Measurements from ENCODE around the gene SEC14L6.

The SEC14L6 gene

DNA sequence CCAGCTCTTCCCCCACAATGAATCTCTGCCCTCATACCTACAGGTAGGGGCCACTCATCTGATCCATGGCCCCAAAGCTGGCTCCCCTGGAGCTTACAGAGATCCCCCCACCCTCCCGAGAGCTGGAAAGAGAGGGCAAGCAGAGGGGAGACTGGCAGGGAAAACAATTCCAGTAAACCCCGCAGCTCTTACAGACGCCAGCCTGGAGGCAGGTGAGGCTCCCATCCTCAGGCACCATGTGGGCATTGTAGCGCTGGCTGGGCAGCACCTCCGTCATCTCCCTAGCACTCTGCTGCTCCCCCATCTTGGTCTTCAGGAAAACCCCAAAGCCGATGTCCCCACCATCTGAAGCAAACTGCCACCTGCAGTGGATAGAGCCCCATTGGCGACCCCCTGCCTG is 55.2 kb downstream of the SEC14L6 start:
- DNase-seq, result no peak

DNA sequence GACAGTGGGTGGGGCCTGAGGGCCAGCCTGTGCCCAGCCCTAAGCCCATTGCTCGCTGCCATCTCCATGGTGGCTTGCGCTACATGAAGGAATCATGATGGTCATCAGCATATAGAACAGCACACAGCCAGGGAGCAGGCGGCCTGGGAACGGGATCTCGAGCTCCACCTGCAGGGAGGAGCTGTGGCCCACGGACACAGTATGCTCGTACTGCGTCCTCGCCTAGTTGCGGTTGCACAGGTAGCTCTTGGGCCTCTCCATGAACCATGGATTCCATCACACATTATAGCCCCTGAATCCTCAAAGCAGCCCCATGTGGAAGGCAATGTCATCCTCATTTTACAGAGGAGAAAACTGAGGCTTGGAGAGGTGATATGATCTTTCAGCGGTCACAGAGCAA is 56.1 kb downstream of the SEC14L6 start:
- DNase-seq, result no peak

DNA sequence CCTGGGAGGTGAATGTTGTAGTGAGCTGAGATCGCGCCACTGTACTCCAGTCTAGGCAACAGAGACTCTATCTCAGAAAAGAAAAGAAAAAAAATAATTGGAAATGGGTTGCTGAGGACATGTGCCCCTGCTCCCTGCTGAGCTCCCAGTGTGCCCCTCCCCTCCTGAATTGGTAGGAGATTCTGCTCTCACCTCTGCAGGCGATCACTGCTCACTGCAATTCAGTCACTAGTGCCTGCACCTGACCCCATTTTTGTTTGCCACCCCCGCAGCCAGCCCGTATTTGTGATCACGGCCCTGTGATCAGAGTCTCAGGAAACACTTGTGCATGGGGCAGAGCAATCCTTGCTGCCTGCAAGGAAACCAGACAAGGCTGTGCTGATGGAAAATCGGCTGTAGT is 58.4 kb downstream of the SEC14L6 start:
- no peak for DNase-seq

DNA sequence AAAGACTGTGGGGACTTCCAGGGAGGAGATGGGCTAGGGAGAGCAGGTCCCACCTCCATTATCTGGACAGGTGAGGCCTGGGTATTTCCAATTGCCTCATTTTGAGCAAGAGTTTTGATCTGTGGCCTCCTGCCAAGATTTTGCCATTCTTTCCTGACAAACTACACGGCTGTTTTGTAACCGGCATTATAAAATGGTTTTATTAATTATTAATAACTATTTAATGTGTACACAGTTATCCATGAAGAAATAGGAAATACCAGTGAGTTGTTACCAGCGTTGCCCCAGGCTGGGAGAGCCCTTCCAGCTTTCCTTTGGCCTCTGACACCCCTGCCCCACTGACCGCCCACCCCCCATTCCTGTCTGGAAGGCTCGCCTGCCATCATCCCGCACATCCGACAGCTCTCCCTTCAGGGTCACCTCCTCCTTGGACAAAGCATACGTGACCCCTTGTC is 59.9 kb downstream of the SEC14L6 start:
- no peak for DNase-seq

DNA sequence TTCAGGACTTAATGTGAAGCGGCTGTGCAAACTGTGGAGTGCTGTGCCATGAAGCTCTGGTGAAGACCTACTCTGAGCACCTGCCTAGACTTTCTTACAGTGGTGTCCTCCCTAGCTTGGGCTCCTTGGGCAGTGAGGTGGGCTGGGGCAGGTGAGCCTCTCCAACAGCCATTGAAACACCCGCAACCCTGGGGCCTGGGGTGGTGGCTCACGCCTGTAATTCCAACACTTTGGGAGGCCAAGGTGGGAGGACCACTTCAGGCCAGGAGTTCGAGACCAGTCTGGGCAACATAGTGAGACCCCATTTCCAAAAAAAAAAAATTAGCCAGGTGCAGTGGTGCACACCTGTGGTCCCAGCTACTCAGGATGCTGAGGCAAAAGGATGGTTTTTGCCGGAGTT is 60.4 kb downstream of the SEC14L6 start:
- DNase-seq, result no peak

DNA sequence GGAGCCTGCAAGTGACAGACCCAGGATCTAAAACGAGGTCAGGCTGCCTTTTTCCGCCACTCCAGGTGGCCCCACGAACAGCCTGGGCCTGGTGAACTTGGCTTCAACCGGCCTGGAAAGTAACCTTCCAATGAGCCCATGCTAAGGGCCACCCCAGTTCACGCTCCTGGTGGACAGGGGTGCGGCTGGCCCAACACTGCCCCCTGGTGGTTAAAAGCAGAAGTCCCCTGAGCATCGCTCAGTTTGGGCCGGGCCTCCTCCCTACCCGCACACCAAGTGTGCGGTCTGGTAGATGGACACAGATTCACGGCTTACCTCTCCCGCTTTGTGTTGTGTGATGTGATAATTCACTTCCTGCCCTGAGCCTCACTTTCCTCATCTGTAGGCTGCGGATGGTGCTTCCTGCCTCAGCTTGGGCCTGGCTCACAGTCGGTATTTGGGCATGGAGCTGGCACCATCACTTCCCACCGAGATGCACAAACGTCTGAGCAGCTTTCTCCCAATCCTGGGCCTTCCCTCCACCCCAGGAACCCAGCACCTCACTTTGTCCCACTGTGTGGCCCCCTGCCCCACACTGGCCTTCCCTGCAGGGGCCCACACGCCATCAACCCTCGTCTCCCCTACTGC is 61.1 kb downstream of the SEC14L6 start:
- DNase-seq, result no peak

DNA sequence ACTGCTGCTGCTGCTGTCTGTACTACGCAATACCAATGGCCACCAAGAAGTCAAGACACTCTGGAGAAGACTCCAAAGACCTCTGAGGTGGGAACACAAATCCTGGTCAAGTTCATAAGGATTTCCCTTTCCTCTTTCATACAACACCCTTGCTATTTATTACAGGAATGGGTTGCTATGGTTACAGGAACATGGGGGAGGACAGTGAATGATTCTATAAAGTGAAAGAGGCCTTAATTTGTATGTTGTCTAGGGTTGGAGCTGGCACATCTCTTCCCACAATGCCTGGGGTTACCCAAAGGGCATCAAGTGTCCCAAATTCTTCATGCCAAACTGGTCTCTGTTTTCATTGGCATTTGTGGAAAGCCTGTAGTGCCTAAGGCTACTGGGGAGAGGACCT is 63.4 kb downstream of the SEC14L6 start:
- no peak for DNase-seq

DNA sequence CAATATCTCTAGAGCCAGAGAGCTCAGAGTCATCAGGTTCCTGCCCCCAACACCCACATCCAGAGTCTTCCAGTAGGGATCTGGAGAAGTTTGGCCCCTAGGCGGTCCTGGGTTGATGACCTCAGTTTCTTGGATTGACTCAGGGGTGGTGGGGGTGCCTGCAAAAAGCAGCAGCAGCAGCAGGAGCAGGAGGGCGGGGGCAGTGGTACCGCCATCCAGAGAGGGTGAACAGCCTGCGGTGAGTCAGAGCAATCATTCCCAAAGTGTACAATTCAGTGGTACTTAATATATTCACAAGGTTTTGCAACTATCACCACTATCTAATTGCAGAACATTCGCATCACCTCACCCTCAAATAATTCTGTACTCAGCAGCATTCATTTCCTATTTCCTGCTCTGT is 64.8 kb downstream of the SEC14L6 start:
- DNase-seq, result no peak

DNA sequence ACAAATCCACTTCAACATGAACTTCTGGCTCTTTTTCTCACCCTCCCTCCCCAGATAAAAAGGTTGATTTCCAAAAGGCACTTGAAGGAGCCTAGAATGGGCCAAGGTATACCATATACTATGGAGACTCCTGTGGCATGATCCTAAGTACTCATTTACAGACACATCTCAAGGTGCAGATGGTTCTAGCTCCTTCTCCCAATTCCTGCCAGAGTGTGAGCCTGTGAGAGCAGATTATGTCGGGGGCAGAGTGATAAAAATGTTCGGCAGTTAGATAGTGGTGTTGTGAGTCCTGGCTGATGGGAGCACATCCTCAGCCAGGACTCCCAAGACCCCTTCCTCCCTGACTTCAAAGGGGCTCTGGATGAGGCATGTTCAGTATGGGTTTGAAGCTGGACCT is 66.6 kb downstream of the SEC14L6 start:
- DNase-seq, result no peak

DNA sequence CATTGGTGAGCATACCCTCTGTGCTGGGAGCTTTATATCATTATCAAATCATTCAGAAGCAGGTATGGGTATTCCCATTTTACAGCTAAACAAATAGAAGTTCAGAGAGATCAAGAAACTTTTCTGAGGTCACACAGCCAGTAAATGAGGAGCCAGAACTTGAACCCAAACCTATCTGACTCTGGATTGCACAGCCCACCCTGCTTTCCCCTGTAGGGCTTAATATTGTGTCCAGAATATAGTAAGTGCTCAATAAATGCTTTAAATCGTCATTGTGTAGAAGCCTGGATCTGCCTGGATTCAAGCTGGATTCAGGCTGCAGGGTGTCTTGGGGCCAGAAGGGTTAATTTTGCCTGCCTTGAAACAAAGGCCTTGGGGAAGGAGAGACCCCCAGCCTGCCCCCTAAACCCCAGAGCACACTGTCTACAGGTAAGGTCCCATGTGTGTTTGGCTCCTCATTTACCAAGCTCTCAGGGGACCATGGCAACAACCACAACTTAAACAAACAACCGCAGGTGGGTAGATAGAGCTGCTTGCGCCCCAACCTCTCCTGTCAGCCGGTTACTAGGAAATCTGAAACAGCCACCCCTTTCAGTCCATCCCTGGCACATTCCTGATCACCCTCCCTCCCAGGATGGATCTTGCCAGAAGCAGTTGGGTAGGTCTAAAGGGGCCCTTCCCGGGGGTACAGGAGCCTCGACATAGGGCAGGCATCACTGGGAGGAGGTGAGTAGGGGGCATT is 71.7 kb downstream of the SEC14L6 start:
- DNase-seq, result no peak

DNA sequence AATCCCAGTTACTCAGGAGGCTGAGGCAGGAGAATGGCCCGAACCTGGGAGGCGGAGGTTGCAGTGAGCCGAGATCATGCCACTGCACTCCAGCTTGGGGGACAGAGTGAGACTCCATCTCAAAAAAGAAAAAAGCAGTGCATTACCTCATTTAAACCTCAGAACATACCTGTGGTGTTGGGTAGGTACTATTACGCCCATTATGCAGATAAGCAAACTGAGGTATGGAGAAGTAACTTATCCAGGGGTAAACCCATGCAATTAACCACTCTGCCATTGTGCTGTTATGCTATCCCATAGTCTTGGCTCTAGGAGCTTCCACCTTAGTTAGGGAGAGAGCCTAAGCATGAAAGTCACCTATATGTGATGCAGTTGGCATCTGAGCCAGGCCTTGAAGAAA is 72.4 kb downstream of the SEC14L6 start:
- DNase-seq, result no peak

DNA sequence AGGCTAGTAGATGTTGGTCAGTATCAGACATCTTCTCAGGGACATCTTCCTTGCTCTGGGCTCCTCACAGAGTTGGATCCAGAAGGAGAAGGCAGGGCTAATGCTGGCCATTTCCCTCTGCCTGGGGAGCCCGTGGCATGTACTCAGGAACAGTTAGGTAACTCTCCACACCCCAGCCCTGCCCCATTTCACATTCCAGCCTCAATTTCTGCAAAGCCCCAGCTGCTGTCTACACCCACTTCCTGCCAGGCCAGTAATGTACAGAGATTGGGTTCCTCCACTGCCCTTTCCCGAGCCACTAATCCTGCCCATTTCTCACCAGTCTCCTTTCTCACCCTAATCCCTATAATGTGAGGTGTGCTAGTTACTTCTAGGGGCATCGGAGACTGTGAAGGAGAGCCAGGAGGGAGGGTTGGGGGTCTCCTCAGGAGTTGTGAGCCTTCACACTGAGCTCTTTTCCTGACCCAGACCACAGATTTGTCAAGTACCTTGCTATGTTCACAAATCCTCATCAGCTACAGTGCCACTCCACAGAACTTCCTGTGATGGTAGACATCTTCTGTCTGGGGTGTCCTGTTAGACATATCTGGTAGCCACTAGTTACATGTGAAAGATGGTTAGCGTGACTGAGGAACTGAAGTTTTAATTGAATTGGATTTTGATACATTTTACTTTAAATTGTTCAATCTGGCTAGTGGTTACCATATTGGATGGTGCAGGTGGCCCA is 73.4 kb downstream of the SEC14L6 start:
- DNase-seq, result no peak
